Liver (tissue), 3 donors: ENCODE results near the gene IFT122.

ENCODE experiments used
- FOXA1 ChIP-seq: IDR thresholded peaks from 2 replicates; pipeline ENCODE4 v1.6.1; 2016; ENCODE audit warnings: antibody characterized with exemption
- GABPA ChIP-seq, 2 donors: IDR thresholded peaks in 1 of 2; conservative IDR thresholded peaks in 1 of 2; 2 replicates each; pipeline ENCODE4 v1.6.1; 2016; ENCODE audit warnings: antibody characterized with exemption in 2 of 2, mild to moderate bottlenecking in 1 of 2, moderate library complexity in 1 of 2
- JUND ChIP-seq, 2 donors: IDR thresholded peaks; 2 replicates each; pipeline ENCODE4 v1.6.1; 2016; ENCODE audit warnings: antibody characterized with exemption in 2 of 2
- RAD21 ChIP-seq, 2 donors: IDR thresholded peaks; 2 replicates each; pipeline ENCODE4 v1.6.1; 2016; ENCODE audit warnings: antibody characterized with exemption in 2 of 2, mild to moderate bottlenecking in 2 of 2
- TF ChIP-seq, protein P1 (sequence below): IDR thresholded peaks from 2 replicates; pipeline ENCODE4 v1.6.1; 2016; ENCODE audit warnings: antibody characterized with exemption
- TF ChIP-seq, protein P2 (sequence below): IDR thresholded peaks from 2 replicates; pipeline ENCODE4 v1.6.1; 2016; ENCODE audit warnings: antibody characterized with exemption, mild to moderate bottlenecking
- TF ChIP-seq, protein P3 (sequence below): fragments of 150-350 bp; IDR thresholded peaks from 2 replicates; pipeline ENCODE4 v1.5.1; 2017; ENCODE audit warnings: improper control_type of control experiment, low read depth, low read length; ENCODE audit not compliant: missing input control
- donor health status: healthy.
- donor health status: healthy.

DNA sequence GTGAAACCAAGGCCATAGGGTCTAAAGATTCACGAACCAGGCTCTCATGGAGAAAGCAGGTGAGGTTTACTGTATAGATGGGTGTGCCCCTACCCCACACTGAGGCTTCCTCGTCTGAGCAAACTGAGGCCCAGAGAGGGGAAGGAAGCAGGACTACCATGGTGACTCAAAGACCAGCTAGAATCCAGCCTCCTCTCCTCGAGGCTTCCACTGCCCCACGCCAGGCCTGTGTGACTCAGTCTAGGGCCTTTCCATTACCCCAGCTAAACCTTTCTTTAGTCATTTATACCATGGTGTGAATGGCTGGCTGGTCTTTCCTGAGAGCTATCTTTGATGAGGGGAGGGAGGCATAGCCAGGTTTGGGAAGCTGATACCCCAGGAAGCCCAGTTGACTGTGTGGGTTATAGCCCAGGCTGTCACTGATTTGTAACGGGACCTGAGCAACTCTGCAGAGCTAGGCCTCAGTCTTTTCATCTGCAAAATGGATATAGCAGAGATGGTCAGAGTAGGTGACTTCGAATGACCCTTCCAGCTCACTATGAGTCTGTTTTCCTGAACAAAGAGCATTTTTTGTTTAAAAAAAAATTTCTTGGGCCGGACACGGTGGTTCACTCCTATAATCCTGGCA lies 85.4 kb downstream of the IFT122 start:
- no peak for TF ChIP-seq RAD21 (IDR thresholded peaks at IDR 0.05)
- TF ChIP-seq, protein P1, sequence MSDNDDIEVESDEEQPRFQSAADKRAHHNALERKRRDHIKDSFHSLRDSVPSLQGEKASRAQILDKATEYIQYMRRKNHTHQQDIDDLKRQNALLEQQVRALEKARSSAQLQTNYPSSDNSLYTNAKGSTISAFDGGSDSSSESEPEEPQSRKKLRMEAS, result no peak
- TF ChIP-seq JUND (IDR thresholded peaks at IDR 0.05), result no peak
- no peak for TF ChIP-seq GABPA (IDR thresholded peaks at IDR 0.05 in 1 of 2, conservative IDR thresholded peaks at IDR 0.05 in 1 of 2)
- TF ChIP-seq, protein P2, sequence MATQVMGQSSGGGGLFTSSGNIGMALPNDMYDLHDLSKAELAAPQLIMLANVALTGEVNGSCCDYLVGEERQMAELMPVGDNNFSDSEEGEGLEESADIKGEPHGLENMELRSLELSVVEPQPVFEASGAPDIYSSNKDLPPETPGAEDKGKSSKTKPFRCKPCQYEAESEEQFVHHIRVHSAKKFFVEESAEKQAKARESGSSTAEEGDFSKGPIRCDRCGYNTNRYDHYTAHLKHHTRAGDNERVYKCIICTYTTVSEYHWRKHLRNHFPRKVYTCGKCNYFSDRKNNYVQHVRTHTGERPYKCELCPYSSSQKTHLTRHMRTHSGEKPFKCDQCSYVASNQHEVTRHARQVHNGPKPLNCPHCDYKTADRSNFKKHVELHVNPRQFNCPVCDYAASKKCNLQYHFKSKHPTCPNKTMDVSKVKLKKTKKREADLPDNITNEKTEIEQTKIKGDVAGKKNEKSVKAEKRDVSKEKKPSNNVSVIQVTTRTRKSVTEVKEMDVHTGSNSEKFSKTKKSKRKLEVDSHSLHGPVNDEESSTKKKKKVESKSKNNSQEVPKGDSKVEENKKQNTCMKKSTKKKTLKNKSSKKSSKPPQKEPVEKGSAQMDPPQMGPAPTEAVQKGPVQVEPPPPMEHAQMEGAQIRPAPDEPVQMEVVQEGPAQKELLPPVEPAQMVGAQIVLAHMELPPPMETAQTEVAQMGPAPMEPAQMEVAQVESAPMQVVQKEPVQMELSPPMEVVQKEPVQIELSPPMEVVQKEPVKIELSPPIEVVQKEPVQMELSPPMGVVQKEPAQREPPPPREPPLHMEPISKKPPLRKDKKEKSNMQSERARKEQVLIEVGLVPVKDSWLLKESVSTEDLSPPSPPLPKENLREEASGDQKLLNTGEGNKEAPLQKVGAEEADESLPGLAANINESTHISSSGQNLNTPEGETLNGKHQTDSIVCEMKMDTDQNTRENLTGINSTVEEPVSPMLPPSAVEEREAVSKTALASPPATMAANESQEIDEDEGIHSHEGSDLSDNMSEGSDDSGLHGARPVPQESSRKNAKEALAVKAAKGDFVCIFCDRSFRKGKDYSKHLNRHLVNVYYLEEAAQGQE, result no peak
- TF ChIP-seq, protein P3, sequence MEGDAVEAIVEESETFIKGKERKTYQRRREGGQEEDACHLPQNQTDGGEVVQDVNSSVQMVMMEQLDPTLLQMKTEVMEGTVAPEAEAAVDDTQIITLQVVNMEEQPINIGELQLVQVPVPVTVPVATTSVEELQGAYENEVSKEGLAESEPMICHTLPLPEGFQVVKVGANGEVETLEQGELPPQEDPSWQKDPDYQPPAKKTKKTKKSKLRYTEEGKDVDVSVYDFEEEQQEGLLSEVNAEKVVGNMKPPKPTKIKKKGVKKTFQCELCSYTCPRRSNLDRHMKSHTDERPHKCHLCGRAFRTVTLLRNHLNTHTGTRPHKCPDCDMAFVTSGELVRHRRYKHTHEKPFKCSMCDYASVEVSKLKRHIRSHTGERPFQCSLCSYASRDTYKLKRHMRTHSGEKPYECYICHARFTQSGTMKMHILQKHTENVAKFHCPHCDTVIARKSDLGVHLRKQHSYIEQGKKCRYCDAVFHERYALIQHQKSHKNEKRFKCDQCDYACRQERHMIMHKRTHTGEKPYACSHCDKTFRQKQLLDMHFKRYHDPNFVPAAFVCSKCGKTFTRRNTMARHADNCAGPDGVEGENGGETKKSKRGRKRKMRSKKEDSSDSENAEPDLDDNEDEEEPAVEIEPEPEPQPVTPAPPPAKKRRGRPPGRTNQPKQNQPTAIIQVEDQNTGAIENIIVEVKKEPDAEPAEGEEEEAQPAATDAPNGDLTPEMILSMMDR, result no peak
- TF ChIP-seq FOXA1, result no peak
